HEK293 (cell line): ENCODE data around the gene SLC1A6.

Experiments used
- CTCF ChIA-PET: fragments of 350-600 bp; formaldehyde crosslinking; extraction: SDS; loops from one replicate; lab custom pipeline; 2021; ENCODE audit warnings: antibody characterized with exemption; lab: Yijun Ruan, JAX
- POLR2A ChIA-PET: fragments of 300-600 bp; formaldehyde crosslinking; extraction: SDS; loops from one replicate; lab custom pipeline; 2020; ENCODE audit warnings: antibody characterized with exemption, inconsistent platforms; lab: Yijun Ruan, JAX
- H3K27ac ChIP-seq: fragments of 200-500 bp; sonication (Bioruptor generic); 2 replicates; pipeline ENCODE4 v1.5.1; 2014; ENCODE audit warnings: low read depth, low read length, control low read depth, inconsistent platforms; ENCODE audit errors: extremely low read depth
- H3K36me3 ChIP-seq, 2 experiments: fragments of 200-500 bp in 1 of 2; sonication (Bioruptor generic) in 1 of 2; 1 replicate in 1 of 2; 2 replicates in 1 of 2; pipeline ENCODE4 v1.5.1; 2014 to 2017; ENCODE audit warnings: inconsistent platforms in 2 of 2, low read length in 2 of 2; ENCODE audit not compliant: control insufficient read depth in 2 of 2, insufficient read depth in 1 of 2
- H3K4me1 ChIP-seq: fragments of 200-500 bp; sonication (Bioruptor generic); 2 replicates; pipeline ENCODE4 v1.5.1; 2014; ENCODE audit warnings: mild to moderate bottlenecking, low read length, inconsistent platforms; ENCODE audit not compliant: control insufficient read depth, insufficient read depth
- H3K4me3 ChIP-seq: 2 replicates; pipeline ENCODE4 v1.5.1; 2011; ENCODE audit warnings: low read depth, mild to moderate bottlenecking, control low read depth, low read length, moderate library complexity
- H3K9me3 ChIP-seq: fragments of 200-500 bp; sonication (Bioruptor generic); 2 replicates; pipeline ENCODE4 v1.5.1; 2014; ENCODE audit warnings: low read depth, low read length, inconsistent platforms; ENCODE audit not compliant: control insufficient read depth, insufficient read depth
- EGR2 ChIP-seq: fragments of 450-650 bp; formaldehyde crosslinking; IDR thresholded peaks from 2 replicates; pipeline ENCODE4 v1.5.1; 2016; ENCODE audit warnings: low read depth, missing biosample characterization, missing genetic modification characterization
- GLIS1 ChIP-seq: fragments of 450-650 bp; formaldehyde crosslinking; IDR thresholded peaks from 2 replicates; pipeline ENCODE4 v1.5.1; 2016; ENCODE audit warnings: missing biosample characterization, missing genetic modification characterization
- HOXC10 ChIP-seq: sonication (generic); formaldehyde crosslinking; IDR thresholded peaks from 2 replicates; pipeline ENCODE4 v1.8.1; 2023; ENCODE audit warnings: mild to moderate bottlenecking, missing genetic modification reagents
- INSM2 ChIP-seq: fragments of 450-650 bp; formaldehyde crosslinking; IDR thresholded peaks from 2 replicates; pipeline ENCODE4 v1.5.1; 2016; ENCODE audit warnings: missing biosample characterization, missing genetic modification characterization
- KLF16 ChIP-seq: fragments of 450-650 bp; formaldehyde crosslinking; IDR thresholded peaks from 2 replicates; pipeline ENCODE4 v1.5.1; 2017; ENCODE audit warnings: missing biosample characterization, missing genetic modification characterization
- KLF17 ChIP-seq: fragments of 450-650 bp; formaldehyde crosslinking; IDR thresholded peaks from 2 replicates; pipeline ENCODE4 v1.5.1; 2016; ENCODE audit warnings: missing biosample characterization, missing genetic modification characterization
- OVOL3 ChIP-seq: fragments of 450-650 bp; formaldehyde crosslinking; IDR thresholded peaks from 2 replicates; pipeline ENCODE4 v1.5.1; 2016; ENCODE audit warnings: missing biosample characterization, missing genetic modification characterization
- PRDM1 ChIP-seq: fragments of 450-650 bp; formaldehyde crosslinking; IDR thresholded peaks from 2 replicates; pipeline ENCODE4; 2016; ENCODE audit warnings: missing biosample characterization, missing genetic modification characterization
- SP3 ChIP-seq: fragments of 450-650 bp; formaldehyde crosslinking; IDR thresholded peaks from 2 replicates; pipeline ENCODE4 v1.5.1; 2016; ENCODE audit warnings: missing biosample characterization, missing genetic modification characterization
- WT1 ChIP-seq: fragments of 450-650 bp; formaldehyde crosslinking; IDR thresholded peaks from 2 replicates; pipeline ENCODE4 v1.5.1; 2016; ENCODE audit warnings: missing biosample characterization, missing genetic modification characterization
- ZBTB10 ChIP-seq: fragments of 450-650 bp; formaldehyde crosslinking; IDR thresholded peaks from 2 replicates; pipeline ENCODE4 v1.5.1; 2016; ENCODE audit warnings: missing biosample characterization, missing genetic modification characterization
- ZBTB17 ChIP-seq: fragments of 450-650 bp; formaldehyde crosslinking; IDR thresholded peaks from 2 replicates; pipeline ENCODE4 v1.5.1; 2016; ENCODE audit warnings: missing biosample characterization, missing genetic modification characterization
- ZBTB26 ChIP-seq: fragments of 450-650 bp; formaldehyde crosslinking; optimal IDR thresholded peaks from 2 replicates; pipeline ENCODE3; 2016; ENCODE audit warnings: missing biosample characterization, mild to moderate bottlenecking, missing genetic modification characterization
- ZFP69B ChIP-seq: fragments of 450-650 bp; formaldehyde crosslinking; IDR thresholded peaks from 2 replicates; pipeline ENCODE4 v1.5.1; 2016; ENCODE audit warnings: missing biosample characterization, missing genetic modification characterization
- ZNF132 ChIP-seq: fragments of 450-650 bp; formaldehyde crosslinking; IDR thresholded peaks from 2 replicates; pipeline ENCODE4 v1.5.1; 2017; ENCODE audit warnings: missing biosample characterization, missing genetic modification characterization, borderline replicate concordance
- ZNF175 ChIP-seq: fragments of 450-650 bp; formaldehyde crosslinking; IDR thresholded peaks from 2 replicates; pipeline ENCODE4 v1.5.1; 2016; ENCODE audit warnings: missing biosample characterization, missing genetic modification characterization
- ZNF184 ChIP-seq: fragments of 450-650 bp; IDR thresholded peaks from 2 replicates; pipeline ENCODE4 v1.5.1; 2018; ENCODE audit warnings: missing biosample characterization, mild to moderate bottlenecking, missing genetic modification characterization
- ZNF2 ChIP-seq: fragments of 450-650 bp; formaldehyde crosslinking; IDR thresholded peaks from 2 replicates; pipeline ENCODE4 v1.5.1; 2016; ENCODE audit warnings: missing biosample characterization, missing genetic modification characterization
- ZNF214 ChIP-seq: fragments of 450-650 bp; formaldehyde crosslinking; IDR thresholded peaks from 2 replicates; pipeline ENCODE4 v1.5.1; 2017; ENCODE audit warnings: missing biosample characterization, mild to moderate bottlenecking, missing genetic modification characterization, borderline replicate concordance
- ZNF221 ChIP-seq: fragments of 450-650 bp; formaldehyde crosslinking; IDR thresholded peaks from 2 replicates; pipeline ENCODE4 v1.5.1; 2017; ENCODE audit warnings: missing biosample characterization, missing genetic modification characterization, borderline replicate concordance
- ZNF266 ChIP-seq: fragments of 450-650 bp; formaldehyde crosslinking; IDR thresholded peaks from 2 replicates; pipeline ENCODE4 v1.5.1; 2016; ENCODE audit warnings: missing biosample characterization, missing genetic modification characterization, low read depth
- ZNF280D ChIP-seq: fragments of 450-650 bp; formaldehyde crosslinking; IDR thresholded peaks from 2 replicates; pipeline ENCODE4 v1.5.1; 2016; ENCODE audit warnings: missing biosample characterization, missing genetic modification characterization
- ZNF335 ChIP-seq: fragments of 450-650 bp; formaldehyde crosslinking; conservative IDR thresholded peaks from 2 replicates; pipeline ENCODE4 v1.5.1; 2016; ENCODE audit warnings: missing biosample characterization, missing genetic modification characterization
- ZNF354C ChIP-seq: fragments of 450-650 bp; formaldehyde crosslinking; IDR thresholded peaks from 2 replicates; pipeline ENCODE4 v1.5.1; 2016; ENCODE audit warnings: missing biosample characterization, missing genetic modification characterization, low read depth, borderline replicate concordance
- ZNF404 ChIP-seq: fragments of 450-650 bp; formaldehyde crosslinking; IDR thresholded peaks from 2 replicates; pipeline ENCODE4 v1.5.1; 2017; ENCODE audit warnings: missing biosample characterization, missing genetic modification characterization
- ZNF48 ChIP-seq: fragments of 450-650 bp; formaldehyde crosslinking; IDR thresholded peaks from 2 replicates; pipeline ENCODE4 v1.5.1; 2016; ENCODE audit warnings: missing biosample characterization, missing genetic modification characterization
- ZNF658 ChIP-seq: fragments of 450-650 bp; formaldehyde crosslinking; IDR thresholded peaks from 2 replicates; pipeline ENCODE4; 2016; ENCODE audit warnings: missing biosample characterization, missing genetic modification characterization
- ZNF664 ChIP-seq: fragments of 450-650 bp; formaldehyde crosslinking; IDR thresholded peaks from 2 replicates; pipeline ENCODE4 v1.5.1; 2016; ENCODE audit warnings: missing biosample characterization, missing genetic modification characterization

Gene SLC1A6

GRCh38 chr19:14968247-14968646 lies 11.4 kb downstream of the SLC1A6 start:
- no peak overlapping the region for H3K4me3 ChIP-seq
- no peaks in the 10 kb centered on the region for H3K4me1 ChIP-seq
- no peaks in the 10 kb centered on the region for H3K9me3 ChIP-seq
- H3K27ac ChIP-seq: no peak overlapping the region
- ChIA-PET CTCF (no interaction called here), POLR2A (no interaction called here)
- no peak for TF ChIP-seq ZNF404 (tag by site-specific recombination)
- no peak for TF ChIP-seq ZFP69B (tag by site-specific recombination)
- TF ChIP-seq PRDM1: no peak
- TF ChIP-seq ZNF221: no peak
- no peak for TF ChIP-seq ZNF664 (tag by site-specific recombination)
- no peak for TF ChIP-seq ZNF184
- TF ChIP-seq OVOL3 (tag by site-specific recombination): no peak
- no peak for TF ChIP-seq HOXC10 (CRISPR knock-in tag)
- TF ChIP-seq SP3: no peak
- no peak for TF ChIP-seq ZNF214 (tag by site-specific recombination)
- no peak for TF ChIP-seq KLF16 (tag by site-specific recombination)
- H3K36me3 ChIP-seq: no peaks in the 10 kb centered on the region

GRCh38 chr19:14961956-14962685 lies 17.5 kb downstream of the SLC1A6 start:
- Histone ChIP-seq H3K27ac (no peak overlapping the region), H3K4me1 (no peaks in the 10 kb centered on the region), H3K9me3 (no peaks in the 10 kb centered on the region; the same call in 1 of the 2 replicates), H3K4me3 (no peak overlapping the region), H3K36me3 (no peaks in the 10 kb centered on the region)
- POLR2A ChIA-PET: no interaction called here
- CTCF ChIA-PET: no interaction called here
- TF ChIP-seq ZNF175 (tag by site-specific recombination): no peak
- TF ChIP-seq WT1 (tag by site-specific recombination): no peak
- no peak for TF ChIP-seq ZNF658
- no peak for TF ChIP-seq ZNF266 (tag by site-specific recombination)
- TF ChIP-seq KLF17: no peak
- no peak for TF ChIP-seq ZBTB10 (tag by site-specific recombination)
- TF ChIP-seq ZNF2 (tag by site-specific recombination): no peak
- no peak for TF ChIP-seq GLIS1 (tag by site-specific recombination)
- TF ChIP-seq ZBTB26 (tag by site-specific recombination): no peak
- TF ChIP-seq ZNF48 (tag by site-specific recombination): no peak
- no peak for TF ChIP-seq ZNF354C
- TF ChIP-seq EGR2 (tag by site-specific recombination): no peak
- TF ChIP-seq INSM2 (tag by site-specific recombination): no peak
- TF ChIP-seq ZNF132: no peak
- TF ChIP-seq ZNF280D: no peak
- no peak for TF ChIP-seq ZNF335
- no peak for TF ChIP-seq ZBTB17
